B cell (primary cell): ENCODE data around the gene KCNAB3. TPM values are rescaled to one million over a fixed set of nuclear protein-coding genes. Genes with fewer than 3 reads are reported as not detected.
"Not testable (repeated sequence)": the region's sequence is repeated elsewhere in the genome, so short reads cannot be mapped to it uniquely, and the experiment has no call there.

Source experiments
- ATAC-seq: fragments of 200-7000 bp; cut with Tn5 transposase; one replicate; pipeline ENCODE4 v1.10.0; 2021; ENCODE audit warnings: low read depth, mild to moderate bottlenecking, moderate number of reproducible peaks, moderate library complexity
- CTCF ChIA-PET: fragments of 350-600 bp; sonication (Branson Sonifier 250); formaldehyde crosslinking; loops from one replicate; lab custom pipeline; 2021; ENCODE audit warnings: antibody characterized with exemption, inconsistent platforms; lab: Charles Lee
- POLR2A ChIA-PET: fragments of 350-600 bp; sonication (Branson Sonifier 250); formaldehyde crosslinking; loops from one replicate; lab custom pipeline; 2021; ENCODE audit warnings: antibody characterized with exemption; lab: Charles Lee
- DNase-seq: peaks from one replicate; pipeline ENCODE4 v3.0.0; 2013
- H2AFZ ChIP-seq: 2 replicates; pipeline ENCODE4 v1.6.1; 2012; ENCODE audit warnings: mild to moderate bottlenecking, low read depth, low read length; ENCODE audit not compliant: insufficient read depth, poor library complexity, severe bottlenecking
- H3K27ac ChIP-seq, 2 donors: 1 replicate in 1 of 2; 2 replicates in 1 of 2; pipeline ENCODE4 v1.5.1; 2012 to 2013; ENCODE audit warnings: low read length in 2 of 2, mild to moderate bottlenecking in 2 of 2, moderate library complexity in 1 of 2
- H3K27me3 ChIP-seq, 4 experiments: fragments of 200-600 bp in 1 of 4; sonication (generic) in 1 of 4; replicated peaks in 1 of 4; 1 replicate in 2 of 4; 2 replicates in 2 of 4; pipeline versions ENCODE4 v1.6.1 to v1.7.0; 2013 to 2016; ENCODE audit warnings: low read length in 3 of 4, mild to moderate bottlenecking in 2 of 4, mixed read lengths in 1 of 4, moderate library complexity in 1 of 4; ENCODE audit not compliant: insufficient read depth in 4 of 4, control insufficient read depth in 3 of 4; ENCODE audit errors: control extremely low read depth in 1 of 4
- H3K36me3 ChIP-seq, 2 experiments: replicated peaks in 1 of 2; 1 replicate in 1 of 2; 2 replicates in 1 of 2; pipeline versions ENCODE4 v1.6.1 to v1.7.1; 2013; ENCODE audit warnings: low read length in 1 of 2; ENCODE audit not compliant: insufficient read depth in 2 of 2, control insufficient read depth in 1 of 2; ENCODE audit errors: control extremely low read depth in 1 of 2, extremely low read depth in 1 of 2
- H3K4me1 ChIP-seq, 2 donors: fragments of 200-600 bp in 1 of 2; sonication (generic) in 1 of 2; 1 replicate in 1 of 2; 2 replicates in 1 of 2; pipeline versions ENCODE4 v1.5.1 to v1.6.1; 2013 to 2017; ENCODE audit warnings: low read length in 2 of 2; ENCODE audit not compliant: control insufficient read depth in 2 of 2, insufficient read depth in 2 of 2
- H3K4me2 ChIP-seq: replicated peaks from 2 replicates; pipeline ENCODE3; 2012; ENCODE audit warnings: mild to moderate bottlenecking, low read depth, low read length; ENCODE audit not compliant: poor library complexity, severe bottlenecking
- H3K4me3 ChIP-seq, 5 experiments: fragments of 200-600 bp in 1 of 5; sonication (generic) in 1 of 5; 1 replicate in 3 of 5; 2 replicates in 2 of 5; pipeline versions ENCODE4 v1.5.1 to v1.7.0; 2011 to 2016; ENCODE audit warnings: low read length in 4 of 5, mild to moderate bottlenecking in 4 of 5, low read depth in 2 of 5, control low read depth in 1 of 5, moderate library complexity in 1 of 5; ENCODE audit not compliant: insufficient read depth in 1 of 5; ENCODE audit errors: control extremely low read depth in 1 of 5, extremely low read depth in 1 of 5
- H3K79me2 ChIP-seq: fragments of 200-600 bp; sonication (generic); one replicate; pipeline ENCODE4 v1.6.0; 2016; ENCODE audit warnings: low read length; ENCODE audit not compliant: control insufficient read depth, insufficient read depth
- H3K9ac ChIP-seq: fragments of 200-600 bp; sonication (generic); 2 replicates; pipeline ENCODE4 v1.6.1; 2017; ENCODE audit warnings: mild to moderate bottlenecking, low read length, moderate library complexity
- H3K9me3 ChIP-seq, 3 donors: one replicate each; pipeline versions ENCODE4 v1.6.1 to v1.7.1; 2013; ENCODE audit warnings: low read length in 2 of 3; ENCODE audit not compliant: control insufficient read depth in 2 of 3, insufficient read depth in 1 of 3; ENCODE audit errors: control extremely low read depth in 1 of 3
- H4K20me1 ChIP-seq: 2 replicates; pipeline ENCODE4 v1.6.0; 2012; ENCODE audit warnings: mild to moderate bottlenecking, low read length; ENCODE audit not compliant: insufficient read depth, control insufficient read depth, poor library complexity, severe bottlenecking
- H3K27ac Mint-ChIP-seq: one replicate; pipeline ENCODE4 v1.8.0; 2021; ENCODE audit warnings: mixed read lengths
- H3K27me3 Mint-ChIP-seq: one replicate; pipeline ENCODE4 v1.8.0; 2021; ENCODE audit warnings: mixed read lengths
- H3K4me1 Mint-ChIP-seq: one replicate; pipeline ENCODE4 v1.8.0; 2021; ENCODE audit warnings: mixed read lengths
- H3K4me3 Mint-ChIP-seq: one replicate; pipeline ENCODE4 v1.8.0; 2021; ENCODE audit warnings: mixed read lengths
- H3K9me3 Mint-ChIP-seq: one replicate; pipeline ENCODE4 v1.8.0; 2022; ENCODE audit warnings: mixed read lengths; ENCODE audit not compliant: insufficient read depth
- CTCF ChIP-seq: fragments of 200-600 bp; IDR thresholded peaks from one replicate; pipeline ENCODE4 v1.8.0; 2022; ENCODE audit warnings: antibody characterized with exemption, mild to moderate bottlenecking
- EZH2 ChIP-seq: IDR thresholded peaks from 2 replicates; pipeline ENCODE4 v1.6.1; 2012; ENCODE audit warnings: borderline replicate concordance, low read depth, mild to moderate bottlenecking, moderate library complexity, low read length; ENCODE audit not compliant: insufficient read depth, poor library complexity, severe bottlenecking
- WGBS: methylation state at CpG from one replicate; pipeline ENCODE4 v1.1.5; 2013; ENCODE audit warnings: missing lambda C conversion rate; ENCODE audit not compliant: insufficient coverage; 5-methylcytosine and 5-hydroxymethylcytosine counted together
- intact Hi-C: fragments of 100-400 bp; cut with micrococcal nuclease; formaldehyde crosslinking; loops from one replicate; pipeline ENCODE4 v1.10.0; 2022
- polyA plus RNA-seq: library from polyadenylated mRNA; depleted of rRNA; stranded (reverse); fragments of >200 nt; gene quantifications from 2 replicates; pipeline ENCODE4 v1.2.3, GENCODE V29; 2012
- total RNA-seq, 2 donors: library from RNA; stranded (reverse); fragments of 120-200 nt in 1 of 2; gene quantifications; 1 replicate in 1 of 2; 2 replicates in 1 of 2; pipeline versions ENCODE4 v1.2.3 to v1.2.4, GENCODE V29; 2013 to 2022

Gene KCNAB3
- total and polyA plus RNA-seq, 2 donors (not counting 1 experiment from before 2014, with no cell fraction given), result 11.4 to 16.3 TPM

- Histone ChIP-seq H3K27ac (no peak overlapping the region), H3K4me3 (no peak overlapping the region), H3K4me1 (peaks cover 8 to 9% of the 10 kb centered on the region in 2 donors), H3K4me2 (no peak overlapping the region), H3K27me3 (no peaks in the 10 kb centered on the region), H2AFZ (no peak overlapping the region), H3K9me3 (no peaks in the 10 kb centered on the region), H4K20me1 (no peaks in the 10 kb centered on the region), H3K36me3 (no peaks in the 10 kb centered on the region), H3K9ac (no peak overlapping the region), H3K79me2 (no peaks in the 10 kb centered on the region)
- Mint-ChIP-seq H3K27me3 (peaks cover 9% of the 10 kb centered on the region), H3K27ac (no peak overlapping the region), H3K4me1 (peaks cover 9% of the 10 kb centered on the region), H3K9me3 (no peaks in the 10 kb centered on the region), H3K4me3 (no peak overlapping the region)
- DNase-seq, result no peak
- CTCF ChIA-PET, result no interaction called here
- WGBS, result 82% methylated on average over 8 of the region's 13 CpGs
- intact Hi-C loops, result no loop called here
- no peak for ATAC-seq
- POLR2A ChIA-PET, result interaction anchor here (0.7 kb wide), 1 partner anchor 181 kb away, joined by 7 read pairs; no protein-coding TSS in a partner anchor
- TF ChIP-seq CTCF (no peak), EZH2 (no peak)
Observed at GRCh38 chr17:7955414-7956227, 26.0 kb upstream of the KCNAB3 start.

GRCh38 chr17:7953266-7953665 lies 23.6 kb upstream of the KCNAB3 start:
- H3K9me3 Mint-ChIP-seq, H3K27me3 ChIP-seq, H3K4me3 ChIP-seq, H3K4me3 Mint-ChIP-seq, H3K36me3 ChIP-seq, H3K27ac ChIP-seq, H3K4me2 ChIP-seq, H2AFZ ChIP-seq, H3K9ac ChIP-seq, intact Hi-C loops, H3K27me3 Mint-ChIP-seq, ATAC-seq, H3K4me1 ChIP-seq, H3K27ac Mint-ChIP-seq, H3K9me3 ChIP-seq, H3K79me2 ChIP-seq, DNase-seq, H4K20me1 ChIP-seq: not testable (repeated sequence)
- over 99% methylated on average over 13 of the region's 13 CpGs for WGBS
- POLR2A ChIA-PET, result interaction anchor here (0.6 kb wide), 1 partner anchor 1122 kb away, joined by 3 read pairs; no protein-coding TSS in a partner anchor
- CTCF ChIA-PET, result interaction anchor here (2.2 kb wide), 1 partner anchor 37 kb away, joined by 12 read pairs; no protein-coding TSS in a partner anchor
- peaks cover 11% of the 10 kb centered on the region for H3K4me1 Mint-ChIP-seq
